Panc1 (cell line): Measurements from ENCODE around the gene NKX6-2. TPM values are rescaled to one million over a fixed set of nuclear protein-coding genes. Genes with fewer than 3 reads are reported as not detected.

ENCODE experiments used
- ATAC-seq: fragments of 200-7000 bp; cut with Tn5 transposase; 2 replicates; pipeline ENCODE4 v1.9.1; 2020; ENCODE audit warnings: mild to moderate bottlenecking, moderate library complexity
- BruUV-seq: library from RNA; stranded (reverse); fragments of 400-500 nt; replicated peaks from 2 replicates; lab custom pipeline; 2021; lab: Mats Ljungman, UMichigan
- CTCF ChIA-PET: fragments of 300-600 bp; sonication (Branson Sonifier 250); formaldehyde crosslinking; loops from one replicate; lab custom pipeline; 2022; ENCODE audit warnings: antibody characterized with exemption; lab: Charles Lee
- POLR2A ChIA-PET: fragments of 300-600 bp; sonication (Branson Sonifier 250); formaldehyde crosslinking; loops from one replicate; lab custom pipeline; 2022; ENCODE audit warnings: antibody characterized with exemption; lab: Charles Lee
- DNase-seq: peaks from one replicate; pipeline ENCODE4 v3.0.0-alpha.2; 2010; ENCODE audit warnings: low read depth, low spot score
- H3K27ac ChIP-seq: 2 replicates; pipeline ENCODE4 v1.5.1; 2011; ENCODE audit warnings: mild to moderate bottlenecking, low read length, inconsistent platforms
- H3K27me3 ChIP-seq: fragments of 200-500 bp; sonication (Bioruptor generic); 2 replicates; pipeline ENCODE4 v1.6.0; 2014; ENCODE audit warnings: low read length, inconsistent platforms; ENCODE audit not compliant: control insufficient read depth, insufficient read depth
- H3K36me3 ChIP-seq: fragments of 200-500 bp; sonication (Bioruptor generic); 2 replicates; pipeline ENCODE4 v1.5.1; 2014; ENCODE audit warnings: inconsistent platforms, mild to moderate bottlenecking, low read length, moderate library complexity; ENCODE audit not compliant: control insufficient read depth, insufficient read depth
- H3K4me1 ChIP-seq: 2 replicates; pipeline ENCODE4 v1.5.1; 2011; ENCODE audit warnings: inconsistent platforms, mild to moderate bottlenecking, low read length, moderate library complexity; ENCODE audit not compliant: control insufficient read depth, insufficient read depth
- H3K4me3 ChIP-seq, 2 experiments: 2 replicates each; pipeline ENCODE4 v1.5.1; 2011 to 2012; ENCODE audit warnings: low read depth in 2 of 2, low read length in 2 of 2, mild to moderate bottlenecking in 2 of 2, inconsistent platforms in 1 of 2, moderate library complexity in 1 of 2
- H3K9me3 ChIP-seq: fragments of 200-500 bp; sonication (Bioruptor generic); 2 replicates; pipeline ENCODE4 v1.5.1; 2014; ENCODE audit warnings: low read depth, mild to moderate bottlenecking, inconsistent platforms, low read length, moderate library complexity; ENCODE audit not compliant: control insufficient read depth, insufficient read depth
- CTCF ChIP-seq: fragments of 450-650 bp; IDR thresholded peaks from 2 replicates; pipeline ENCODE4 v1.5.1; 2017; ENCODE audit warnings: mild to moderate bottlenecking
- POLR2AphosphoS5 ChIP-seq: IDR thresholded peaks from 2 replicates; pipeline ENCODE4 v1.6.1; 2012; ENCODE audit warnings: mild to moderate bottlenecking, low read depth, low read length, moderate library complexity
- REST ChIP-seq, 2 experiments: IDR thresholded peaks; 2 replicates each; pipeline ENCODE4 v1.6.1; 2011 to 2012; ENCODE audit warnings: low read depth in 2 of 2, control low read depth in 1 of 2, low read length in 1 of 2, mild to moderate bottlenecking in 1 of 2, moderate library complexity in 1 of 2; ENCODE audit not compliant: insufficient read depth in 1 of 2
- SIN3A ChIP-seq: IDR thresholded peaks from 2 replicates; pipeline ENCODE4 v1.6.1; 2012; ENCODE audit warnings: low read depth, mild to moderate bottlenecking, low read length, moderate library complexity, borderline replicate concordance; ENCODE audit not compliant: insufficient read depth
- TCF7L2 ChIP-seq: IDR thresholded peaks from 2 replicates; pipeline ENCODE4 v1.6.1; 2011; ENCODE audit warnings: mild to moderate bottlenecking, low read depth, low read length, inconsistent platforms
- in situ Hi-C: cut with HindIII; loops from 2 replicates; pipeline ENCODE4 v1.10.0; 2016; ENCODE audit warnings: low sequenced_read_pairs, low pct_unique_long_range_greater_than_20kb
- intact Hi-C: fragments of 100-400 bp; cut with micrococcal nuclease; formaldehyde crosslinking; loops from one replicate; pipeline ENCODE4 v1.10.0; 2022; ENCODE audit not compliant: unreplicated experiment
- total RNA-seq: library from RNA; stranded (reverse); gene quantifications from one replicate; pipeline ENCODE4 v1.2.1, GENCODE V29; 2021; ENCODE audit not compliant: unreplicated experiment

The NKX6-2 gene
- total RNA-seq, 1 experiment from 2014 or later = 1.6 TPM

GRCh38 chr10:132748545-132749370 is 37.2 kb downstream of the NKX6-2 start:
- CTCF ChIA-PET = no interaction called here
- no peaks in the 10 kb centered on the region for H3K36me3 ChIP-seq
- H3K4me3 ChIP-seq = no peak overlapping the region
- H3K27ac ChIP-seq = no peak overlapping the region
- TF ChIP-seq TCF7L2 (no peak), CTCF (no peak), POLR2AphosphoS5 (no peak), REST (IDR thresholded peaks at IDR 0.05; ENCODE audit: insufficient read depth in 1 of 2, low read depth in 2 of 2, low read length in 1 of 2) (no peak), SIN3A (no peak)
- DNase-seq = no peak
- no peak for ATAC-seq
- POLR2A ChIA-PET = no interaction called here
- no peaks in the 10 kb centered on the region for H3K9me3 ChIP-seq
- H3K4me1 ChIP-seq = no peaks in the 10 kb centered on the region
- no peaks in the 10 kb centered on the region for H3K27me3 ChIP-seq
- in situ Hi-C loops = no loop called here
- BruUV-seq = no TSS peak
- intact Hi-C loops = no loop called here

GRCh38 chr10:132748135-132748534 is 37.8 kb downstream of the NKX6-2 start:
- H3K4me3 ChIP-seq = no peak overlapping the region
- H3K9me3 ChIP-seq = no peaks in the 10 kb centered on the region
- no peaks in the 10 kb centered on the region for H3K4me1 ChIP-seq
- no TSS peak for BruUV-seq
- intact Hi-C loops (no loop called here), in situ Hi-C loops (no loop called here)
- ATAC-seq (no peak), DNase-seq (no peak)
- no peaks in the 10 kb centered on the region for H3K27me3 ChIP-seq
- ChIA-PET CTCF (no interaction called here), POLR2A (no interaction called here)
- no peaks in the 10 kb centered on the region for H3K36me3 ChIP-seq
- no peak overlapping the region for H3K27ac ChIP-seq
- TF ChIP-seq POLR2AphosphoS5 = no peak
- TF ChIP-seq REST (IDR thresholded peaks at IDR 0.05; ENCODE audit: insufficient read depth in 1 of 2, low read depth in 2 of 2, low read length in 1 of 2) = no peak
- TF ChIP-seq SIN3A = no peak
- TF ChIP-seq TCF7L2 = no peak
- no peak for TF ChIP-seq CTCF
